ENCODE measurements around the gene IL36G.

The IL36G gene

DNA sequence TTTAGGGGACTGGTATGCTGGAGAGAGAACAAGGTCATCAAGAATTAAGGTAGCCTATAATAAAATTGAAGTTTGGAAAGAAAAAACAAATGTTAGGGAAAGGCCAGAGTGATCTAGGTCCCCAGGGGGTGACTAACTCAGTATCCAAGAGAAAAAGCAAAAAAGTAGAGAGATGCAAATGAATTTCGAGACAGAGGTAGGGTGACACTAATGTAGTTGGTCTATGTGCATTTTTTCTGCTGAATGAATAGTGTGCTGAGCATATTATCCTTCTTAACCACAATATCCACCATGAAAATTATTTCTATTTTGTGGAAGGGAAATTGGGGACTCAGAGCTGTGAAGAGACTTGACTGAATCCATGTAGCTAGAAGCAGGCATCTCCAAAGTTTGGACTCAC, 37.2 kb downstream of the IL36G start:
- TF ChIP-seq SP1 (IDR thresholded peaks at IDR 0.05) (no peak), ARNT (IDR thresholded peaks at IDR 0.05) (no peak), TARDBP (IDR thresholded peaks at IDR 0.05) (no peak), FOXM1 (IDR thresholded peaks at IDR 0.05; ENCODE audit: borderline replicate concordance) (no peak), ZNF384 (IDR thresholded peaks at IDR 0.05) (no peak), CTBP1 (IDR thresholded peaks at IDR 0.05; ENCODE audit: borderline replicate concordance) (no peak), LEF1 (IDR thresholded peaks at IDR 0.05; ENCODE audit: borderline replicate concordance) (no peak)
- ChIA-PET POLR2A (no interaction called here), CTCF (no interaction called here)
- DNase-seq (ENCODE audit: extremely low spot score), result no peak

DNA sequence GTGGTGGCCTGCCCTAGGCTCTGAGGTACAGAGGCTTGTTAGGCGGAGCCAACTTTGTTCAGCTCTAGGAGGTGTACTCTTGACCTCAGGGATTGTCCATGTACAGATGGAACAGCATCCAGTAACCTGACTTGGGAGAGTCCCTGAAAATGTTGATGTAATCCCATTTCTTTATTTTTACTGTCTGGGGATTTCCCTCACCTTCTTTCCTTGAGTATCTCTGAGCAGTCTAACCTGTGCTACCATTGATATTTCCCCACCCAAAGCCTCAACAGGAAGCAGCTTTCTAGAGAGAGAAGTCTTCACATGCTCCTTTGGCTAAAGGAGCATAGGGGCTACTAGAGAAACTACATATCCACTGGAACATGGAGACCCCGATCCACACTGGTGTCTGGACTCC, 37.8 kb downstream of the IL36G start:
- POLR2A ChIA-PET, result no interaction called here
- DNase-seq (ENCODE audit: extremely low spot score), result no peak
- CTCF ChIA-PET, result no interaction called here
- TF ChIP-seq ELF4 (IDR thresholded peaks at IDR 0.05) (no peak), ARNT (IDR thresholded peaks at IDR 0.05) (no peak), ZNF384 (IDR thresholded peaks at IDR 0.05) (no peak), NFRKB (IDR thresholded peaks at IDR 0.05) (no peak), SP1 (IDR thresholded peaks at IDR 0.05) (no peak), FOXM1 (IDR thresholded peaks at IDR 0.05; ENCODE audit: borderline replicate concordance) (no peak), LEF1 (IDR thresholded peaks at IDR 0.05; ENCODE audit: borderline replicate concordance) (no peak), FOXK2 (IDR thresholded peaks at IDR 0.05) (no peak), HDGF (IDR thresholded peaks at IDR 0.05; ENCODE audit: borderline replicate concordance) (no peak), TARDBP (IDR thresholded peaks at IDR 0.05) (no peak), FOXA1 (IDR thresholded peaks at IDR 0.05) (no peak), L3MBTL2 (conservative IDR thresholded peaks at IDR 0.05) (no peak), BHLHE40 (IDR thresholded peaks at IDR 0.05; ENCODE audit: borderline replicate concordance) (no peak), CTBP1 (IDR thresholded peaks at IDR 0.05; ENCODE audit: borderline replicate concordance) (no peak), SUZ12 (IDR thresholded peaks at IDR 0.05) (no peak)
- TF ChIP-seq, protein P1, sequence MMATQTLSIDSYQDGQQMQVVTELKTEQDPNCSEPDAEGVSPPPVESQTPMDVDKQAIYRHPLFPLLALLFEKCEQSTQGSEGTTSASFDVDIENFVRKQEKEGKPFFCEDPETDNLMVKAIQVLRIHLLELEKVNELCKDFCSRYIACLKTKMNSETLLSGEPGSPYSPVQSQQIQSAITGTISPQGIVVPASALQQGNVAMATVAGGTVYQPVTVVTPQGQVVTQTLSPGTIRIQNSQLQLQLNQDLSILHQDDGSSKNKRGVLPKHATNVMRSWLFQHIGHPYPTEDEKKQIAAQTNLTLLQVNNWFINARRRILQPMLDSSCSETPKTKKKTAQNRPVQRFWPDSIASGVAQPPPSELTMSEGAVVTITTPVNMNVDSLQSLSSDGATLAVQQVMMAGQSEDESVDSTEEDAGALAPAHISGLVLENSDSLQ (IDR thresholded peaks at IDR 0.05), result no peak

GRCh38 chr2:113018509-113018908, 40.7 kb downstream of the IL36G start:
- no peak for DNase-seq (ENCODE audit: extremely low spot score)
- POLR2A ChIA-PET, result no interaction called here
- CTCF ChIA-PET, result interaction anchor here (0.6 kb wide), 1 partner anchor 723 kb away, joined by 3 read pairs; no protein-coding TSS in a partner anchor
- TF ChIP-seq ELF4 (IDR thresholded peaks at IDR 0.05), result no peak
- no peak for TF ChIP-seq BHLHE40 (IDR thresholded peaks at IDR 0.05; ENCODE audit: borderline replicate concordance)
- no peak for TF ChIP-seq LEF1 (IDR thresholded peaks at IDR 0.05; ENCODE audit: borderline replicate concordance)
- no peak for TF ChIP-seq FOXM1 (IDR thresholded peaks at IDR 0.05; ENCODE audit: borderline replicate concordance)
- TF ChIP-seq NFRKB (IDR thresholded peaks at IDR 0.05), result no peak
- no peak for TF ChIP-seq CTBP1 (IDR thresholded peaks at IDR 0.05; ENCODE audit: borderline replicate concordance)
- no peak for TF ChIP-seq SP1 (IDR thresholded peaks at IDR 0.05)
- no peak for TF ChIP-seq SUZ12 (IDR thresholded peaks at IDR 0.05)
- no peak for TF ChIP-seq L3MBTL2 (conservative IDR thresholded peaks at IDR 0.05)
- no peak for TF ChIP-seq FOXA1 (IDR thresholded peaks at IDR 0.05)
- no peak for TF ChIP-seq HDGF (IDR thresholded peaks at IDR 0.05; ENCODE audit: borderline replicate concordance)
- no peak for TF ChIP-seq TARDBP (IDR thresholded peaks at IDR 0.05)
- no peak for TF ChIP-seq FOXK2 (IDR thresholded peaks at IDR 0.05)
- TF ChIP-seq ARNT (IDR thresholded peaks at IDR 0.05), result no peak

GRCh38 chr2:113021312-113021711, 43.5 kb downstream of the IL36G start:
- TF ChIP-seq BHLHE40 (IDR thresholded peaks at IDR 0.05; ENCODE audit: borderline replicate concordance), result no peak
- POLR2A ChIA-PET, result interaction anchor here (0.6 kb wide), 1 partner anchor 19 kb away, joined by 3 read pairs; no protein-coding TSS in a partner anchor
- no peak for DNase-seq (ENCODE audit: extremely low spot score)
- CTCF ChIA-PET, result no interaction called here

DNA sequence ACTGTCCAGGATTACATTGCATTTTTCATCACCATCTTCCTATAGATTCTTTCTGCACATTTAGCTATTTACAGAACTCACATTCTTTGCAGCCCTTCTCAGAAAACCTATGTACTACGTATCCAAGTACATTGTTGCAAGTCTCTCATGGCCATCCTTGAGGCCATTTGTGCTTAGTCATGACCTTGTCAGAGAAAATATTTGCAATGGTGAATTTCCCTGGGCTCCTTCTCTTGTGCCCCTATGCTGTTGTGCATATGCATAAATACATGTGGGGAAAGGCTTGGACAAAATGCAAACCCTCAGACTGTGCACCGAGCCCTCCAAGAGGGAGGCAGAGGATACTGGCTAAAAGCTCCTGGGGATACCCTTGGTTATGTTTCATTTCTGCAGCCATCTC, 47.0 kb downstream of the IL36G start:
- ChIA-PET CTCF (no interaction called here), POLR2A (no interaction called here)
- TF ChIP-seq CTBP1 (IDR thresholded peaks at IDR 0.05; ENCODE audit: borderline replicate concordance), result no peak
- TF ChIP-seq L3MBTL2 (conservative IDR thresholded peaks at IDR 0.05), result no peak
- no peak for TF ChIP-seq NFRKB (IDR thresholded peaks at IDR 0.05)
- no peak for TF ChIP-seq FOXA1 (IDR thresholded peaks at IDR 0.05)
- no peak for TF ChIP-seq ARNT (IDR thresholded peaks at IDR 0.05)
- no peak for TF ChIP-seq SUZ12 (IDR thresholded peaks at IDR 0.05)
- no peak for TF ChIP-seq ZNF384 (IDR thresholded peaks at IDR 0.05)
- TF ChIP-seq HDGF (IDR thresholded peaks at IDR 0.05; ENCODE audit: borderline replicate concordance), result no peak
- no peak for TF ChIP-seq TARDBP (IDR thresholded peaks at IDR 0.05)
- TF ChIP-seq SP1 (IDR thresholded peaks at IDR 0.05), result no peak

GRCh38 chr2:113025737-113026136, 47.9 kb downstream of the IL36G start:
- TF ChIP-seq ELF4 (IDR thresholded peaks at IDR 0.05), result no peak
- no peak for TF ChIP-seq FOXA1 (IDR thresholded peaks at IDR 0.05)
- TF ChIP-seq L3MBTL2 (conservative IDR thresholded peaks at IDR 0.05), result no peak
- TF ChIP-seq SUZ12 (IDR thresholded peaks at IDR 0.05), result no peak
- no peak for TF ChIP-seq ZNF384 (IDR thresholded peaks at IDR 0.05)
- no peak for TF ChIP-seq BHLHE40 (IDR thresholded peaks at IDR 0.05; ENCODE audit: borderline replicate concordance)
- TF ChIP-seq HDGF (IDR thresholded peaks at IDR 0.05; ENCODE audit: borderline replicate concordance), result no peak
- no peak for TF ChIP-seq LEF1 (IDR thresholded peaks at IDR 0.05; ENCODE audit: borderline replicate concordance)
- no peak for DNase-seq (ENCODE audit: extremely low spot score)
- POLR2A ChIA-PET, result no interaction called here
- CTCF ChIA-PET, result interaction anchor here (1.2 kb wide), 1 partner anchor 67 kb away, joined by 5 read pairs; no protein-coding TSS in a partner anchor

More for the DNA sequence above, 47.0 kb downstream of the IL36G start:
- no peak for DNase-seq (ENCODE audit: extremely low spot score)

DNA sequence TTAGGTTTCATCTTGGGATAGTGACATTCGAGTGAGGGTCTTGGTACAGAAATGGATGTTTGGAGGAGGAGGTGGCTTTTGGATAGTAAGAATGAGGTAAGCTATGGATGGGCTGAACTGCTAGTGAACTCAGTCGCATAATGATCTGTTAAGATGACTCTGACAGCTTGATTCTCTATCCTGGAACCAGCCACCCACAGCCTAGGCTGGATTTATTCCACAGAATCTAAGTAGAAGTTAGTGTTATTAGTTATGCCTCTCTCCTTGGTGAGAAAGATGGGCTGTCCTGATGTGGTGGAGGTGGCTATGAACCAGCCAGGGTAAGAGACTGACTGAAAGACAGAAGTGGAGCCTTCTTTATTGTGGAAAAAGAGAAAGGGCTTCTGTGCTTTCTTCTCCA, 49.9 kb downstream of the IL36G start:
- TF ChIP-seq TARDBP (IDR thresholded peaks at IDR 0.05) (no peak), ARNT (IDR thresholded peaks at IDR 0.05) (no peak), SUZ12 (IDR thresholded peaks at IDR 0.05) (no peak), FOXA1 (IDR thresholded peaks at IDR 0.05) (no peak), BHLHE40 (IDR thresholded peaks at IDR 0.05; ENCODE audit: borderline replicate concordance) (no peak), ZNF384 (IDR thresholded peaks at IDR 0.05) (no peak), ELF4 (IDR thresholded peaks at IDR 0.05) (no peak), HDGF (IDR thresholded peaks at IDR 0.05; ENCODE audit: borderline replicate concordance) (no peak), NFRKB (IDR thresholded peaks at IDR 0.05) (no peak), L3MBTL2 (conservative IDR thresholded peaks at IDR 0.05) (no peak), FOXK2 (IDR thresholded peaks at IDR 0.05) (no peak), LEF1 (IDR thresholded peaks at IDR 0.05; ENCODE audit: borderline replicate concordance) (no peak), FOXM1 (IDR thresholded peaks at IDR 0.05; ENCODE audit: borderline replicate concordance) (no peak)
- CTCF ChIA-PET, result no interaction called here
- no peak for DNase-seq (ENCODE audit: extremely low spot score)
- POLR2A ChIA-PET, result no interaction called here

All from HEK293T (cell line).